ENCODE measurements around the gene YARS1.

Gene YARS1

GRCh38 chr1:32817159-32817814 lies at the start of gene YARS1, which contains the start of gene S100PBP:
TSS of gene YARS1 (minus strand) at chr1:32817358. CDS start at chr1:32817244, 114 bp downstream.
TSS of gene S100PBP (plus strand) at chr1:32817653. CDS start at chr1:32826100, 8,447 bp downstream.
- DNase-seq: peak; percentile 99

GRCh38 chr1:32865639-32866405 lies 48.7 kb upstream of the YARS1 start:
- DNase-seq: no peak

GRCh38 chr1:32864375-32865019 lies 47.3 kb upstream of the YARS1 start:
- DNase-seq: no peak

- DNase-seq: no peak
Measured at GRCh38 chr1:32863881-32864245, 46.7 kb upstream of the YARS1 start.

GRCh38 chr1:32863218-32863880 lies 46.2 kb upstream of the YARS1 start:
- DNase-seq: peak; percentile 28

GRCh38 chr1:32861904-32862695 lies 44.9 kb upstream of the YARS1 start:
- DNase-seq: peak; percentile 60

- no peak for DNase-seq
Measured at GRCh38 chr1:32860566-32860965, 43.4 kb upstream of the YARS1 start.

GRCh38 chr1:32859915-32860314 lies 42.8 kb upstream of the YARS1 start:
- no peak for DNase-seq

- DNase-seq: no peak
Measured at GRCh38 chr1:32858791-32859190, 41.6 kb upstream of the YARS1 start.

- no peak for DNase-seq
Measured at GRCh38 chr1:32858136-32858535, 41.0 kb upstream of the YARS1 start.

- DNase-seq: no peak
Measured at GRCh38 chr1:32855861-32856617, 38.9 kb upstream of the YARS1 start.

GRCh38 chr1:32848354-32849063 lies 31.4 kb upstream of the YARS1 start:
- DNase-seq: no peak

- no peak for DNase-seq
Measured at GRCh38 chr1:32831878-32832277, 14.7 kb upstream of the YARS1 start.

GRCh38 chr1:32830092-32830852 lies 13.1 kb upstream of the YARS1 start:
- no peak for DNase-seq

- DNase-seq: peak; percentile 16
Measured at GRCh38 chr1:32828341-32828740, 11.2 kb upstream of the YARS1 start.

GRCh38 chr1:32825181-32825580 lies 8.0 kb upstream of the YARS1 start:
- DNase-seq: peak; percentile 21

GRCh38 chr1:32818804-32819541 lies 1.8 kb upstream of the YARS1 start:
- no peak for DNase-seq

- DNase-seq: peak; percentile 43
Measured at GRCh38 chr1:32817815-32818786, 943 bp upstream of the YARS1 start.
